ENCODE results near the gene RTBDN. TPM values are rescaled to one million over a fixed set of nuclear protein-coding genes. Genes with fewer than 3 reads are reported as not detected.
A peak's percentile ranks its signal among the peaks of the same experiment; 100 is the strongest.

The RTBDN gene
- total and polyA plus RNA-seq, 2 experiments from 2014 or later: 4.1 to 4.6 TPM

- Mint-ChIP-seq H3K36me3 (ENCODE audit: low read depth) (peaks cover 3% of the 10 kb centered on the region; the same call in 1 of the 3 replicates), H3K4me1 (peaks cover 27% of the 10 kb centered on the region), H3K9me3 (peaks cover 3% of the 10 kb centered on the region; the same call in 2 of the 3 replicates), H3K27ac (no peak overlapping the region), H3K27me3 (ENCODE audit: insufficient read depth, low read depth, poor library complexity) (peaks cover 46% of the 10 kb centered on the region), H3K4me3 (peak overlapping the region; percentile 85)
- peaks cover 29% of the 10 kb centered on the region; the same call in 1 of the 2 replicates for H3F3A ChIP-seq (replicated peaks; ENCODE audit: low read depth)
- DNase-seq (ENCODE audit: low spot score): peak; percentile 98
- peak; percentile 44 for ATAC-seq
- no peaks in the 10 kb centered on the region for H3K36me3 ChIP-seq (ENCODE audit: insufficient read depth)
- no peaks in the 10 kb centered on the region for H3K9me2 ChIP-seq (ENCODE audit: insufficient read depth)
- H3K27ac ChIP-seq (ENCODE audit: low read depth): peak overlapping the region; percentile 87
- peaks cover 34% of the 10 kb centered on the region for H3K4me1 ChIP-seq (ENCODE audit: insufficient read depth)
- H3K27me3 ChIP-seq (ENCODE audit: insufficient read depth): peaks cover 27% of the 10 kb centered on the region
- H3K4me2 ChIP-seq: peak overlapping the region; percentile 96
- no peaks in the 10 kb centered on the region for H3K79me2 ChIP-seq (replicated peaks; ENCODE audit: insufficient read depth)
- H4K20me1 ChIP-seq (replicated peaks; ENCODE audit: insufficient read depth): no peaks in the 10 kb centered on the region
- peak overlapping the region; percentile 83 for H3K4me3 ChIP-seq
- no peak for TF ChIP-seq EZH2 (IDR thresholded peaks at IDR 0.05; ENCODE audit: low read depth, unreplicated experiment)
- TF ChIP-seq CTCF (conservative IDR thresholded peaks at IDR 0.05; ENCODE audit: low read depth in 2 of 2): no peak
- 0 out of 2 replicates have a peak, but pooled peaks have one; percentile 21 for TF ChIP-seq ETS1 (IDR thresholded peaks at IDR 0.05)
- no peak for TF ChIP-seq NANOG (IDR thresholded peaks at IDR 0.05; ENCODE audit: borderline replicate concordance)
- TF ChIP-seq POLR2AphosphoS5 (IDR thresholded peaks at IDR 0.05; ENCODE audit: low read depth): peak; percentile 50; the same call in 1 of the 2 replicates
- TF ChIP-seq JUNB (IDR thresholded peaks at IDR 0.05; ENCODE audit: unreplicated experiment): no peak
- TF ChIP-seq REST (IDR thresholded peaks at IDR 0.05; ENCODE audit: unreplicated experiment): no peak
- no peak for TF ChIP-seq ZNF462 (CRISPR knock-in tag; IDR thresholded peaks at IDR 0.05)
- no peak for TF ChIP-seq STAT1 (IDR thresholded peaks at IDR 0.05; ENCODE audit: unreplicated experiment)
- H2AFZ ChIP-seq: peak overlapping the region; percentile 78
Observed at GRCh38 chr19:12789904-12790619, 44.3 kb downstream of the RTBDN start.

All from GM23338 (cell line).